ENCODE data around the gene RHBDF1. TPM values are rescaled to one million over a fixed set of nuclear protein-coding genes. Genes with fewer than 3 reads are reported as not detected.

RHBDF1 gene
- total RNA-seq, 2 experiments from 2014 or later: 0.61 TPM; not detected in 1

DNA sequence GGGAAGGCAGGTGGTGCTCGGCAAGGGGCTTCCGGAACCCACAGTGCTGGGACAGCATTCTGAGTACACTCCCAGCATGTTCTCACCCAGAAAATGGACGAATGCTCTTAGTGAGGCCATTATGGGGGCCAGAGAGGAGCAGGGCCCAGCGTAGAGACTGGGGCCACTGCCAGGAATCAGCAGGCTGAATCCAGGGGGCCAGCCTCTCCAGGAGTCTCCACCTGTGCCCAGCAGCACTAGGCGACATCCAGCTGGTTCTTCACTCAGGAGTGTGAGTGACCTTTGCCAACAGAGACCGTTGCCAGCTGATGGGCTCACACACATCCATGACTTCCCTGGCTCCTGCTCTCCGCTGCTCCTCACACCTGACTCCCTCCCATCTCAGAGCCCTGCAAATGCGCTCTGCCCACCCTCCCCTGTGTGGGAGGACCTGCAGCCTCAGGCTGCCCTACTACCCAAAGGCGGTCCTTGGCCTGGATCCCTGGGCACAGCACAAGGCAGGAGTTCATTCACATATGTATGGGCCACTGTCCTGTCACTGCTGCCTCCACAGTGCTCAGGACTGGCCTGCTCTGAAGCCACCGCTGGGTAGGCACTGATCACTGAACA is 5.1 kb downstream of the RHBDF1 start:
- no peak overlapping the region for H3K27ac Mint-ChIP-seq
- POLR2A ChIA-PET: interaction anchor here (0.8 to 1.6 kb wide), 2 partner anchors 10 to 18 kb away, joined by 4 to 5 read pairs; partner anchors contain the start of gene MPG
- H3K36me3 Mint-ChIP-seq (ENCODE audit: low read depth): no peaks in the 10 kb centered on the region
- CTCF ChIA-PET: interaction anchor here (2.6 to 20.7 kb wide), 4 partner anchors 11 to 40 kb away, joined by 23 to 458 read pairs (median 40); no protein-coding TSS in a partner anchor
- no peaks in the 10 kb centered on the region for H3K9me3 Mint-ChIP-seq
- no peaks in the 10 kb centered on the region for H3K4me1 Mint-ChIP-seq (ENCODE audit: low read depth)
- H3K27me3 Mint-ChIP-seq: peaks cover 9% of the 10 kb centered on the region
- DNase-seq (no peak), ATAC-seq (no peak)
- intact Hi-C loops (cut with micrococcal nuclease): no loop called here
- TF ChIP-seq, protein P1, sequence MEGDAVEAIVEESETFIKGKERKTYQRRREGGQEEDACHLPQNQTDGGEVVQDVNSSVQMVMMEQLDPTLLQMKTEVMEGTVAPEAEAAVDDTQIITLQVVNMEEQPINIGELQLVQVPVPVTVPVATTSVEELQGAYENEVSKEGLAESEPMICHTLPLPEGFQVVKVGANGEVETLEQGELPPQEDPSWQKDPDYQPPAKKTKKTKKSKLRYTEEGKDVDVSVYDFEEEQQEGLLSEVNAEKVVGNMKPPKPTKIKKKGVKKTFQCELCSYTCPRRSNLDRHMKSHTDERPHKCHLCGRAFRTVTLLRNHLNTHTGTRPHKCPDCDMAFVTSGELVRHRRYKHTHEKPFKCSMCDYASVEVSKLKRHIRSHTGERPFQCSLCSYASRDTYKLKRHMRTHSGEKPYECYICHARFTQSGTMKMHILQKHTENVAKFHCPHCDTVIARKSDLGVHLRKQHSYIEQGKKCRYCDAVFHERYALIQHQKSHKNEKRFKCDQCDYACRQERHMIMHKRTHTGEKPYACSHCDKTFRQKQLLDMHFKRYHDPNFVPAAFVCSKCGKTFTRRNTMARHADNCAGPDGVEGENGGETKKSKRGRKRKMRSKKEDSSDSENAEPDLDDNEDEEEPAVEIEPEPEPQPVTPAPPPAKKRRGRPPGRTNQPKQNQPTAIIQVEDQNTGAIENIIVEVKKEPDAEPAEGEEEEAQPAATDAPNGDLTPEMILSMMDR (IDR thresholded peaks at IDR 0.05): no peak
- H3K4me3 Mint-ChIP-seq: no peak overlapping the region

DNA sequence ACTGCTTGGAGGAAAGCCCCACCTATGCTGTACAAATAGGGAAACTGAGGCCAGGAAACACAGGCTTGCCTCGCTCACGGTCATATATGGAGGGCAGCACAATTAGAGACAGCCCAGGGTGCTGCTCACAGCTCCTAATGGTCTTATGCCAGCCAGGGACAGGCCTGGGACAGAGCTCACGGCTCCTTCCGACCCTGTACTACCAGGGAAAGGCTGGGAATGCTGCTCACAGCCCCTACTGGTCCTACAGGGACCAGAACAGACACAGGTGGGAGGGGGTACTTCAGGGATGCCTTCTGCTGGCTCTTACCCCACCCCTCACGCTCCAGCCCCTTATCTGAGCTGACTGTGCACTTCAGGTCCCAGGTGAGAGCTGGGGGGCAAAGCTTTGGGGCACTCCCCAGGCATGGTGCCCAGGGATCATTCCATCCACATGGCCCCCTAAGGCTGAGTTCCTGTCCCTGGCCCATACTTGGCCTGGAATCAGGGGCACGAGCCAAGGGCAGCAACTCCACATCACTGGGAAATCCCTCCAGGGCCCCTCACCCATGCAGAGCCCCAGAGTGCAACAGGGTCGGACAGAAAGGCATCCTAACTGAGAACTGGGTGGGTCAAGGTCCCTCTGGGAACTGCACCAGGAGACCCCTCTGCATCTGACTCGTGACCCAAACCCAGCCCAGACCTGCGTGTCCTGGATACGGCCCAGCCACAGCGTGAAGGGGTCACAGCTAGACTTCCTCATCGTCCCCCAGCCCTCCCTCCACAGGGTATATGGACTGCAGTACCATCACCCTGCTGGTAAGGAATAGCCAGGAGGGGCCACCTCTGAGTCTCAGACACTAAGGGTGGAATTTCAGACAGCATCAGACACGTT is 5.9 kb downstream of the RHBDF1 start:
- no peak for ATAC-seq

DNA sequence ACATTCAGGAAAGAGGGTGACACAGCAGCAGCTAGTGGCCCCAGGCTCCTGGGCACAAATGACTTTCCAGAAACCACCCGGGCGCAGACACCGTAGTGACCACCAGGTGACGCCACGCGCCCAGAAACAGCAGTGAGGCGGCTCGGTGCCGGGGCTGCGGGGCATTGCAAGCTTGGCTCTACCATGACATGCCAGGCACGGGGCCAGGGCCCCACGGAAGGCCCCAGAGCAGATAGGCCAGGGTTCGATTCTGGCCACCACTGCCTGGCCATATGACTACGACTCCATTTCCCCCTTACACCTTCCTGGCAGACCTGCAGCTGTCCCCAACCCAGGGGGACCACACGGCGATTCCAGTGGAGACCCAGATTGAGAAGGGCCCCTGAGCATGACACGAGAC is 6.7 kb downstream of the RHBDF1 start:
- Mint-ChIP-seq H3K4me3 (no peak overlapping the region), H3K9me3 (no peaks in the 10 kb centered on the region), H3K36me3 (ENCODE audit: low read depth) (no peaks in the 10 kb centered on the region), H3K27ac (no peak overlapping the region), H3K4me1 (ENCODE audit: low read depth) (no peaks in the 10 kb centered on the region), H3K27me3 (peaks cover 1% of the 10 kb centered on the region)
- intact Hi-C loops (cut with micrococcal nuclease): loop anchor here (1.0 kb wide), 1 partner anchor 32 kb away; no protein-coding TSS in a partner anchor
- peak; percentile 97 for ATAC-seq
- DNase-seq: peak; percentile 93
- ChIA-PET CTCF (interaction anchor here (0.6 to 20.7 kb wide), 36 partner anchors 8 to 318 kb away, joined by 3 to 458 read pairs (median 5); partner anchors contain the start of genes HBM, HBQ1, MPG and MRPL28), POLR2A (interaction anchor here (0.7 to 2.3 kb wide), 7 partner anchors 9 to 30 kb away, joined by 3 to 12 read pairs (median 5); partner anchors contain the start of gene MPG)
- TF ChIP-seq, protein P1 (IDR thresholded peaks at IDR 0.05): peak; percentile 94

More for the DNA sequence above, 5.9 kb downstream of the RHBDF1 start:
- TF ChIP-seq, protein P1 (IDR thresholded peaks at IDR 0.05): no peak
- H3K4me3 Mint-ChIP-seq: no peak overlapping the region
- CTCF ChIA-PET: interaction anchor here (0.7 to 20.7 kb wide), 32 partner anchors 7 to 317 kb away, joined by 3 to 458 read pairs (median 6); partner anchors contain the start of genes HBM, HBQ1, MPG and POLR3K
- POLR2A ChIA-PET: interaction anchor here (0.7 to 2.3 kb wide), 7 partner anchors 8 to 29 kb away, joined by 3 to 12 read pairs (median 5); partner anchors contain the start of gene MPG
- peaks cover 6% of the 10 kb centered on the region for H3K27me3 Mint-ChIP-seq
- H3K36me3 Mint-ChIP-seq (ENCODE audit: low read depth): no peaks in the 10 kb centered on the region
- no peak for DNase-seq
- H3K9me3 Mint-ChIP-seq: no peaks in the 10 kb centered on the region
- intact Hi-C loops (cut with micrococcal nuclease): no loop called here
- H3K27ac Mint-ChIP-seq: no peak overlapping the region
- no peaks in the 10 kb centered on the region for H3K4me1 Mint-ChIP-seq (ENCODE audit: low read depth)

DNA sequence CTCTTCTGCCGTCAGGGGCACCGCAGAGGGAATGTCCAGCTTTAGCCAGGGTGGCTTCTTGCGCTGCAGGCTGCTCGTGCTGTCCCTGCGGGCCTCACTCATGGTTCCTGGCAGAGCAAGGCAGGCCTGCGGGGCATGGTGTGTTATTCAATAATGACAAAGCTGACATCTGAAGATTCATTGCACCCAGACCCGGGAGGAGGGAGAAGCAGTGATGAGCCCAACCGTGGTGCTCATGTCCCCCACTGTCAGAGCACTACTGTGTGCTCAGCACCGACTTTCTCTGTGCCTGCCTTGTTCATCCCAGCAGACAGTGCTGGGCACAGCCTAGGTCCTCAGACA is 7.5 kb downstream of the RHBDF1 start:
- DNase-seq: no peak
- TF ChIP-seq, protein P1 (IDR thresholded peaks at IDR 0.05): no peak
- Mint-ChIP-seq H3K4me1 (ENCODE audit: low read depth) (no peaks in the 10 kb centered on the region), H3K27me3 (no peaks in the 10 kb centered on the region), H3K4me3 (no peak overlapping the region), H3K9me3 (no peaks in the 10 kb centered on the region), H3K36me3 (ENCODE audit: low read depth) (no peaks in the 10 kb centered on the region), H3K27ac (no peak overlapping the region)
- intact Hi-C loops (cut with micrococcal nuclease): loop anchor here (1.0 kb wide), 1 partner anchor 32 kb away; no protein-coding TSS in a partner anchor
- POLR2A ChIA-PET: interaction anchor here (2.3 kb wide), 1 partner anchor 13 kb away, joined by 9 read pairs; the partner anchor contains the start of gene MPG
- CTCF ChIA-PET: interaction anchor here (0.8 to 20.7 kb wide), 20 partner anchors 8 to 319 kb away, joined by 3 to 458 read pairs (median 12); partner anchors contain the start of genes HBQ1, MPG, POLR3K and SNRNP25
- no peak for ATAC-seq
